HG03565 (cell line): ENCODE results near the gene TXN2.
"Not testable (repeated sequence)": the region's sequence is repeated elsewhere in the genome, so short reads cannot be mapped to it uniquely, and the experiment has no call there.

Experiments used
- ATAC-seq: cut with Tn5 transposase; IDR thresholded peaks from one replicate; pipeline ENCODE4 v1.9.1; 2021; ENCODE audit warnings: mild to moderate bottlenecking, moderate library complexity; ENCODE audit not compliant: unreplicated experiment

Gene TXN2

DNA sequence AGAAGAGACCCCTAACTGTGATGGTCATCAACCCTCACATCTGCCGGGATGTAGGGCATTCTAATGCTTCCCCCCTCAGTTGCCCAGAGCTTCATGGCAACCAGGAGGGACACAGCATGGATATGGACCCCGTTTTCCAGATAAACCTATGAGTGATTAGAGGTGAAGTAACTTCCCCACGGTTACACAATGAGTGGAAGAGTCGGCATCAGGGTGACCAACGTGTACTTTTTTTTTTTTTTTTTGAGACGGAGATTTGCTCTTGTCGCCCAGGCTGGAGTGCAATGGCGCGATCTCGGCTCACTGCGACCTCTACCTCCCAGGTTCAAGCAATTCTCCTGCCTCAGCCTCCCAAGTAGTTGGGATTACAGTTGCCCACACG, 25.0 kb downstream of the TXN2 start:
- no peak for ATAC-seq

DNA sequence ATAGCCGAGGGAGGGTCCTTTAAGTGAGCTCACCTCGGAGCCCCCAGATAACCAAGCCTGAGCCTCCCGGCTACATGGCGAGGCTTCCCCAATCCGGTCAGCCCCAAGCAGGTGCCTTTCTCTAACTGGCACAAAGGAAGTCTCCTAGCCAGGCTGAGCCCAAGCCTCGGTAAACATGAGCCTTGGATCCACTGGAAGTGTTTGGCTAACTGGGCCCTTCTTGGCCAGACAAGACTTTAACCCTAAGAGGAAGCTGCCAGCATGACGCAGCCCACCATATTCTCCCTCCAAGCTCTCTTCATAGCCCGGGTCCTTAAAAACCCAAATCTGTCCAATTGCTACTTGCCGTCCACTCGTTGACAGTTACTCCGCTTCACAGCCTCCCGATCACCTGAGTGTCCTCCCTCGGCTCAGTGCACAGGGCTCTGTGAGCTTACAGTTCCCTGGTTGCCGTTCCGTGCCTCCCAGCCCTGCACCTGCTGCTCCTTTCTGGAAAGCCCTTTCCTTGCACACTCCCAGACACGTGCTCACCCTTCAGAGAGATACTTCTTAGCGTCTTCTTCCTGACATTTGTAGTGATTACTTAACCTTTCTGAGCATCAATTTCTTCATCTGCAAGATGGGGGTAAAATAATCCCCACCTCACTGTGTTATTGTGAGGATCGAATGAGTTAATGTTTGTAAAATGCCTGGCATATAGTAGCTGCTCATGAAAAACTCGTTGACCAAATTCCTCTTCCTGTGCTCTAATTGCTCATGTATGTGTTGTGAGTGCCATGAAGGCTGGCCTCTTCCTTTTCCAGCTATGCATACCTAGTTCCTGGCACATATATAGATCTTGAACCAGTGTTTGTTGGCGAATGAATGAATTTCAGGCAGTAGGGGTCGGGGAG, 25.6 kb downstream of the TXN2 start:
- ATAC-seq = no peak

DNA sequence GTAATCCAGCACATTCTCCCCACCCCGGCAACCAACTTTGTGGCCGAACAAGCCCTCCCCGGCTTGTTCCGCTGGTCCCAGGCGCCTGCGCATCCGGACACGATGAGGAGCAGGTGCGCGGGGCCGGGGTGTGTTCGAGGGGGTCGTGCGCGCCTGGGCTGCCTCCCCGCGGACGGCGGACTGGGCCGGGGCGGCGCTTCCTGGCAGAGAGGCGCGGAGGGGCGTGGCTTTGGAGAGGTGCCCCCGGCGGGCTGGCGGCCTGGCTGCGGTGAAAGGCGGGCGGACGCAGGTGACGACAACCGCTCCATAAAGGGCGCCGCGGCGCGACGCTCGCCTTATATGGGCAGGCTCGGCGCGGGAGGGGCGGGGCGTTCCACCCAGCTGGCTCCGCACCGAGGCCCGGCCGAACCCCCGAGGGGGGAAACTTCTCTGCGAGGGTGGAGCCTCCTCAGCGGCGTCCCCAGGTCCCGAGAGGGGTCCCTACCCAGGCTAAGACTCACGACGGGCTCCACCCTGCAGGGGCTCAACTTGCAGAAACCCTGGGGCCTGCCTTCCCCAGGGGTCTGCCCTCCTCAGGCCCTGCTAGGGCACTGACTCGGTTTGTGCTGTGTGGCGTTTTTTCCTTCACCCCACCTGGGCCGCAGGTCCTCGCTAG, 26.4 kb downstream of the TXN2 start:
- ATAC-seq = no peak

DNA sequence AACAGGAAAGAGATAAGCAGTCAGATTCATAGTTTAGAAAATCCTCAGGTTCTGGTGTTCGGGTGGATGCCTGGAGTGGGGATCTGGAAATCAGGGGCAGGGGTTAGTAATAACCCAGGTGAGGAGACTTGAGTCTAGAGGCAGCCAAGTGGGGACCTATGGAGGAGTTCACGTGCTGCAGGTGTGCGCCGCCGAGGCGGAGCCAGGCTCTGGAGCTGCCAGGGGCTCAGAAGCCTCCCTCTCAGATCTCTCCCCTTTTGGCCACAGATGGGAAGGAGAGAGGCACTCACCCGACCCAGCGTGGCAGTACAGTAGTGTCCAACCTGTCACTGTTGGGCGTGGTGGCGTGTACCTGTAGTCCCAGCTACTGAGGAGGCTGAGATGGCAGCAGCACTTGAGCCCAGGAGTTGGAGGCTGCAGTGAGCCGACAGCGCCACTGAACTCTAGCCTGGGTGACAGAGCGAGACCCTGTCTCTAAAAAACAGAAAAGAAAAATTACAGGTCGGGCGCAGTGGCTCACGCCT, 27.5 kb downstream of the TXN2 start:
- ATAC-seq = no peak

DNA sequence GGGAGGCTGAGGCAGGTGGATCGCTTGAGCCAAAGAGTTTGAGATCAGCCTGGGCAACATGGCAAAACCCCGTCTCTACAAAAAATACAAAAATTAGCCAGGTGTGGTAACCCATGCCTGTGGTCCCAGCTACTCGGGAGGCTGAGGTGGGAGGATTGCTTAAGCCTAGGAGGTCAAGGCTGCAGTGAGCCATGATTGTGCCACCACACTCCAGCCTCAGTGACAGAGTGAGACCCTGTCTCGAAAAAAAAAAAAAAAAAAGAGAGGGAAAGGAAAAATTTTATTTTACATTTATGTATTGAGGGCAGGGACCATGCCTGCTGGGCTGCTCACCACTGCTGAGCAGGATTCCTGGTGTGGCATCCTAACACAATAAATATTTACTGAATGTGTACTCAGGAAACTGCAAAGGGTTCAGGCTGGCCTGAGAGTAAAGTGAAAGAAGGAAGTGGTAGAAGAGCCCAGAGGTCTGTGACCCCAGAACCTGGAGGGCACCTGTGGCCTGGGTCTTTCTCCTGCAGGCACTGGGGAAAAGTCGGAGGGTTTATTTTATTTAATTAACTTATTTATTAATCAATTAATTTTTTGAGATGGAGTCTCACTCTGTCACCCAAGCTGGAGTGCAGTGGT, 28.3 kb downstream of the TXN2 start:
- ATAC-seq = not testable (repeated sequence)

DNA sequence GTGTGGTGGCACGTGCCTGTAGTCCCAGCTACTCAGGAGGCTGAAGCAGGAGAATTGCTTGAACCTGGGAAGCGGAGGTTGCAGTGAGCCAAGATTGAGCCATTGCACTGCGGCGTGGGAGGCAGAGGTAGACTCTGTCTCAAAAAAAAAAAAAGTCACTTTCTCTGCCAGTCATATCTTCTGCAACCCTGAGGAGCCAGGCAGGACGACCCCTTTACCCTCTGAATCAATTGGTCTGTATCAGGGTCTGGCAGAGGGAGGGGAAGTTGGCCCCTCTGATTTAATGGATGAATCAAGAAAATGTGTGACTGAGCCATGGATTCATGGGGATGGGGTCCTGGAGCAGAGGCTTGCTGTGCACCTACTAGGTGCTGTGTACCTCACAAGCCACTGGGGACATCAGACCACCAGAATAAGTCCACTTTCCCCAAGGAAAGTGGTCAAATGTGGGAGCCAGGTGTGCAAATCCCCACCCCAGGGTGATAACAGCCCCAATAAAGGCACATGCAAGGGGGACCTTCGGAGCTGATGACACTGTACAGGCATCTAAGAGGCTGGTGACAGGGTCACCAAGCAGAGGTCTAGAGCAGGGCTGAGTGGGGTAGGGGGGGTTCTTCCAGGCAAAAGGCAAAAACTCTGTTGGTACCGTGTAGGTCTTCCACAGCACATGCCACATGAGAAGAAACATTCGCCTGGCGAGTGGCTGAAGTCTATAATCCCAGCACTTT, 29.0 kb downstream of the TXN2 start:
- no peak for ATAC-seq

DNA sequence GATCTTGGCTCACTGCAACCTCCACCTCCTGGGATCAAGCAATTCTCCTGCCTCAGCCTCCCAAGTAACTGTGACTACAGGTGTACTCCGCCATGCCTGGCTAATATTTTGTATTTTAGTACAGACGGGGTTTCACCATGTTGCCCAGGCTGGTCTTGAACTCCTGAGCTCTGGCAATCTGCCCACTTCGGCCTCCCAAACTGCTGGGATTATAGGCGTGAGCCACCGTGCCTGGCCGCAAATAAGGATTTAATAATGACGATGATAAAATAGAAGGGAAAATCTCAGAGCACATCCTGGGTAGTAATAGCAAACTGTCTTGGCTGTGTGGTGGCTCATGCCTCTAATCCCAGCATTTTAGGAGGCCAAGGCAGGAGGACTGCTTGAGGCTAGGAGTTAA, 30.5 kb downstream of the TXN2 start:
- not testable (repeated sequence) for ATAC-seq

DNA sequence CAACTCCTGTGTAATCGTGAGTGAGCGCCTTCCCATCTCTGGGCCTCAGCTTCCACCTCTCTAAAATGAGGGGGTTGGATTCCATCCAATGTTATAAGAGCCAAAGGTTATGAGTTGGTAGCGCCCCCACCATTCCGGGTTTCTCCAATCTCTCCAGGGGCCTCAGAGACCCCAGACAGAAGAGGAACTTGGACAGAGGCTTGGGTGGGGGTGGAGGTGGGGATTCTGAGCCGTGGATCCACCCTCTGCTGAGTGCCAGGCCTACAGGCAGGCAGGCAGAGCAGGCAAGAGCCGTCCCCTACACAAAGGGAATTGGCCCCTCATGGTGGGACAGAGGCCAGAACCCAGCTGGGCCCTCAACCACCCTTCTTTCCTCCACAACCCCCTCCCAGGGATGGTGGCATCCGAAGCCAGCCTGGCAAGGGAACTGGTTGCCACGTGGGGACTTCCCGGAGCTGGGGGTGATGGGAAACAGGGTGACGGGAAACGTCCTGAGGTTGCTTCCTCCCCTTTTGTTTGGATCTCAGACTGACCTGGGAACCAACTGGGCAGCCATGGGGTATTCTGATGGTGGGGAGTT, 31.8 kb downstream of the TXN2 start:
- no peak for ATAC-seq

DNA sequence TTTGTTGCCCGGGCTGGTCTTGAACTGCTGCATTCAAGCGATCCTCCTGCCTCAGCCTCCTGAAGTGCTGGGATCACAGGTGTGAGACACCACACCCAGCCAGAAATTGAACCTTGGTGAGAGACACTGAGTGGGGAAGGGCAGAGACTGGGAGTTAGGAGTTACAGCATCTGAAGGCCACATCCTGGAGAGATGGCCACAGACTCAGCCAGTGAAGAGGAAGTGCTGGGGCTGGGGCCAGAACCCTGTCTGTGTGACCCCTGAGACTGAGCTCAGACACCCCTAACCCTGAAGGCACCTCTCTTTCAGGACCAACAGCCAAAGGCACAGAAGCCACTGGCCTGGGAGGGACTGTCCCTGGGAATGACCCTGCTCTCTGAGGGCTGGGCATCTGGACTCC, 33.8 kb downstream of the TXN2 start:
- no peak for ATAC-seq

DNA sequence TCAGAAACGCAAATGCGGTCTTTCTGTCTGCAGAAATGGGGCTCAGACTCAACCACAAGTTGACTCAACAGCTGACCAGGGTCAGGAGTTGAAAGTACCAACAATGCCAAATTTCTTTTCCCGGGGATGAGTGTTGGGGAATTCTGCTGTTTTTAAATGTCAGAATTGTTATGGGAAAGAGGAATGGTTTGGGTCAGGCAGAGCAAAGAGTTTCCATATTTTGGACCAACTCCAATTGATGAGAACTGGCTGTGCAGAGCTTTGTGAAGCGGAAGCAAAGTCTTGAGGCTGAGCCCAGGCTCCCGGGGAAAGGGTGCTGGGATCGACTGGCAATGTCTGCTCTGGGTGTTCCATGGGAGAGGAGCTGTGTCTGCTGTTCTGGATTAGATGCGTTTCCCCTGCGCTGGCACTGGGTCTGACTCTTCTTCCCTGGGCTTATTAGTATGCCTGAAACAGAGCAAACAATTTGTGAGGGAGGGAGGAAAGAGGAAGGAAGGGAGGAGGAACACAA, 36.2 kb downstream of the TXN2 start:
- no peak for ATAC-seq

GRCh38 chr22:36443198-36443770, 38.2 kb downstream of the TXN2 start:
- ATAC-seq = no peak

DNA sequence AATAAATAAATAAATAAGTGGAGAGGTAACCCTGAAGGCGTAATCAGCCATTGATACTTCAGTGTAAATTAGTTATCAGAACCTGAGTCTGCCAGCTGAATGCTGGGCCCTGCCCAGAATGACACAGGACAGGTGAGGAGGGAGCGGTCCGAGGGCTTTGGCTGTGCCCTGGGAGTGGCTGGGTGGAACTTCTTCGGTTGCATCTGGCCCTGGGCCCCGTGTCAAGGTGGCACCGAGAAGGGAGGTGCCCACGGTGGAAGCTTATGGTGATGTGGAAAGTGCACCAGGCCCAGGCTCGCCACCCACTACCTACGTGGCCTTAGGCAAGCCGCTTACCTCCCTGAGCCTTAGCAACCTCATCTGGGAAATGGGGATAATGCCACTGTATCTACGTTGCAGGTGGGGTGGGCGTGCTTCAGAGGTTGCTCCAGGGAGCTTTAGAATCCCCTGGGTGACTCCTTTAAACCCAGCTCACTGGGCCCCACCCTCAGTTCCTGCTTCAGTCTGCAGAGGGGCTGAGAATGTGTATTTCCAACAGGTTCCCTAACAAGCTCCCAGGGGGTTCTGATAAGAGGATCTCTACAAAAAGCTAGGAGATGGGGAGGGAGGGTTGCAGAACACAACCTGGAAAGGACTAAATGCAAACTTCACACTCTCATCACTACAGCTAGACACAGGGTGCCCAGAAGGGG, 38.8 kb downstream of the TXN2 start:
- no peak for ATAC-seq

DNA sequence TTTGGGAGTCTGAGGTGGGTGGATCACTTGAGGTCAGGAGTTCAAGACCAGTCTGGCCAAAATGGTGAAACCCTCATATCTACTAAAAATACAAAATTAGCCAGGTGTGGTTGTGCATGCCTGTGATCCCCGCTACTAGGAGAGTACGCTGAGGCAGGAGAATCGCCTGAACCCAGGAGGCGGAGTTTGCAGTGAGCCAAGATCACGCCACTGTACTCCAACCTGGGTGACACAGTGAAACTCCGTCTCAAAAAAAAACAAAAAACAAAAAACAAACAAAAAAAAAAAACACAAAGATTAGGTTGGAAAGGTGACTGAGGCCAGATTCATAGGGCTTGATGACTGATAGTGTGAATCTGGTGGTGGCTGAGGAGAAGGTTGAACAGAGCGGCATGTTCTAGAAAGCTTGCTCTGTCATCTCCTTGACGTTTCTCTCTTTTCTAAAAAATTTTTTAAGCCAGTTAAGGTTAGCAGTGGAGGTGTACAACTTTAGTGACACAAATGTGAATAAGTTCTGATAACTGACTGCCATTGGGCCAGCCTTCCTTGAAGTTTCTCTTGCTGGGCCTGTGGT, 40.9 kb downstream of the TXN2 start:
- ATAC-seq = no peak

- ATAC-seq = no peak
Observed at GRCh38 chr22:36439481-36440271, 41.8 kb downstream of the TXN2 start.

GRCh38 chr22:36435516-36436415, 45.7 kb downstream of the TXN2 start:
- ATAC-seq = no peak

GRCh38 chr22:36433318-36434231, 47.9 kb downstream of the TXN2 start:
- ATAC-seq = no peak
